Kidney glomerular epithelial cell (primary cell): ENCODE measurements around the gene LCAT.
"Not testable (repeated sequence)": the region's sequence is repeated elsewhere in the genome, so short reads cannot be mapped to it uniquely, and the experiment has no call there.

Experiments
- DNase-seq: peaks from one replicate; lab custom pipeline; 2025; lab: John Stamatoyannopoulos, UW

The LCAT gene, protein sequence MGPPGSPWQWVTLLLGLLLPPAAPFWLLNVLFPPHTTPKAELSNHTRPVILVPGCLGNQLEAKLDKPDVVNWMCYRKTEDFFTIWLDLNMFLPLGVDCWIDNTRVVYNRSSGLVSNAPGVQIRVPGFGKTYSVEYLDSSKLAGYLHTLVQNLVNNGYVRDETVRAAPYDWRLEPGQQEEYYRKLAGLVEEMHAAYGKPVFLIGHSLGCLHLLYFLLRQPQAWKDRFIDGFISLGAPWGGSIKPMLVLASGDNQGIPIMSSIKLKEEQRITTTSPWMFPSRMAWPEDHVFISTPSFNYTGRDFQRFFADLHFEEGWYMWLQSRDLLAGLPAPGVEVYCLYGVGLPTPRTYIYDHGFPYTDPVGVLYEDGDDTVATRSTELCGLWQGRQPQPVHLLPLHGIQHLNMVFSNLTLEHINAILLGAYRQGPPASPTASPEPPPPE

DNA sequence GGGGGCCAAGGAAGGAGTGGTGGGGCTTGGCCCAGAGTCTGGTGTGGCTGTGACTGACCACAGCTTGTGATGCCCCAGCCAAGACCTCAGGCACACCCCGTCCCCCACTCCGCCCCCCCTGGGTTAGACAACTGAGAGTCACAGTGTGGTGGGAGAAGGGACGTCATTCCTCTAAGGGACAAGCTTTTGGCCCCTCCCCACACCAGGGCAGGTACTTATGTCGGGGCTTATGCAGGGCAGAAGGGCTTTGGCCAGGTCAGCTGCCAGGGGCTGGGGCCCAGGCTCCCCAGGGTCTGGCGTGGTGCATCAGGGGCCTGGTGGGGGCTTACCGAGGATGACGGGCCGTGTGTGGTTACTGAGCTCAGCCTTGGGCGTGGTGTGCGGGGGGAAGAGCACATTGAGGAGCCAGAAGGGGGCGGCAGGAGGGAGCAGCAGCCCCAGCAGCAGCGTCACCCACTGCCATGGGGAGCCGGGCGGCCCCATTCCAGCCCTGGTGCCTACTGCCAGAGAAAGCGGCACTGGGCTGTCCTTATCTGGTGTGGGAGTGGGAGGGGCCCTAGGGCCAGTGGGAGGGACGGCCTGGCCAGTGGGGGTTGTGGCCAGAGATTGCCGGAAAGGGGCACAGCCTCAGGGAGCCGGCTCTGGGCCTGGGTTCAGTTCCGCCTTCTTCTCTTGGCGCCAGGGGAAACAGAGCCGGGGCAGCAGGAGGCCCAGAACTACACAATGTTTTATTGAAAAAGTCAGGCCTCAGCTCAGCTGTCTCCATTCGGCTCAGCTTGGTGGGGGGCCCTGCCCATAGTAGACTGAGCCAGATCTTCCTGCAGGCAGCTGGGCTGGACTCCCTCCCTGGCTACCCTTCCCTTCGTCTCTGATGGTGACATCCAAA is at the start of gene LCAT:
Gene LCAT, minus strand, starts transcription at position 502 of the 886 bp plus-strand sequence. Its CDS starts 19 bp downstream, at position 483.
- DNase-seq: no peak

DNA sequence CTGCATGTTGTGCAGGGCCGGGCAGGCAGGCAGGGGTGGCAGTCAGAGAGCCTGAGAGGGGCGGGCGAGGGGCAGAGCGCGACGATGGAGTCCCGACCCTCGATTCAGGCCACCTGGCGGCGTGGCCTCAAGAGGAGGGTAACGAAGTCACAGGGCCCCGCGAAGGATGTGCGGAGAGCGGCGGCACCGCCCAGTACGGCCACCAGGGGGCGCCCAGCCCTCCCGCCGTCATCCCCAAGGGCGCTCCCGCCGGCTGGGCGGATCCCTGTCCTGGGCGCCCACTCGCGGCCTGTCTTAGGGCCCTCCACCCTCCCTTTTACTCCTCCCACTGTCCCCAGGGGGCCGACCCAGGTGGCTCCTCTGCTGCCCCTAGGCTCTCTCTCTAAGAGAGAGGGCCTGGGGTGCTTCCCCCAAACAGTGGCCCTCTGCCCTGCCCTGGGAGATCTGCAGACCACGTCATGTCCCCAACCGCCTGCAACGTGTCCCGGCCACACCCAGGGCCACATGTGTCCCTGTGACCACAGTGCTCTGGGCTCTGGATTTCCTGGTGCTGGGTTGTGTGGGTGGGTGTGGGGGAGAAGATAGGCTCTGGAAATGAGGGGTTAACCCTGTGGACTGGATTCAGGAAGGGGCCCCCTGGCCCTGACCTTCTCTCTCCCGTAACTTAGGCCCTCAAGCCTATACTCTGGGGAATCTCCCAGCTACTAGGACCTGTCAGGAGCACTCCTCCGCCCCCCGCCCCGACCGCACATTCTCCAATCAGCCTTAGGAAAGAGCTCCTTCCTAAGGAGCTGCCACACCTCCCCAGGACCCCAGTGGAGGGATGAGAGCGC is 49.5 kb upstream of the LCAT start:
- no peak for DNase-seq

DNA sequence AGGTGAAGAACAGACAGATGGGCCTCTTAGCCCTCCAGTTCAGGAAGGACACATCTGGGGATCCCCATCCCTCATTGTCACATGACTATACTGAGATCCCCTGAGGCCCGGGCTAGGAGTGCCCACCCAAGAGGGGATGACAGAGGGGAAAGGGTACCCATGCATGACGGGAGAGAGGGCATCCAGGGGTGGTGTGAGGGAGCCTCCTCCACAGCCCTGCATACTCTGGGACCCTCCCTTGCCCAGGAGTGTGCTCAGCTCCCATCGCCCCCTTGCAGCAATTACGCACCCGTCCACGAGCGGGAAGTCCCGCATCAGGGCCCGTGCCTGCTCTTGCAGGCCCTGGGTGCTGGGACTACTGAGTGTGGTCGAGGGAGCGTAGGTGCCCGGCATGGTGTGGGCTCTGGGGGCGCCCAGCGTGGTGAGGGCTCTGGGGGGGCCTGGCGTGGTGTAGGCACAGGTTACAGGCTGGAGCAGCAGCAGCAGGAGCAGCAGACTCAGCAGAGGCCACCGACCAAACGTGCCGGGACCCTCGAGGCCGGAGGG is 48.8 kb upstream of the LCAT start:
- DNase-seq: no peak

DNA sequence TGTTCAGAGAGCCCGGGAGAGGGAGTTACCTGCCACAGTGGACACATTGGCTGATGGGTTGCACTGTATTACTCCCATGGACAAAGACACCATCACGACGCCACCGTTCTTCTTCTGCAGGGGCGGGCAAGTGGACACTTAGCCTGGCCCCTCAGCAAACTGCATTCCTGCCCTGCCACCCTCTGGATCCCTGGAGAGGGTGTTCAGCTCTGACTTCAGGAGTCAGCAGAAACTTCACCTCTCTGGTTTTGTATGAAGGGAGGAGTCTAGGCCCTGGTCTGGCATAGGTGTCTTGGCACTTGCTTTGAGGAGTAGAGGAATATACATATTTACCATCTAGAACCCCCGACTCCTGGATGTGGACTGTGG is 46.1 kb upstream of the LCAT start:
- DNase-seq: no peak

DNA sequence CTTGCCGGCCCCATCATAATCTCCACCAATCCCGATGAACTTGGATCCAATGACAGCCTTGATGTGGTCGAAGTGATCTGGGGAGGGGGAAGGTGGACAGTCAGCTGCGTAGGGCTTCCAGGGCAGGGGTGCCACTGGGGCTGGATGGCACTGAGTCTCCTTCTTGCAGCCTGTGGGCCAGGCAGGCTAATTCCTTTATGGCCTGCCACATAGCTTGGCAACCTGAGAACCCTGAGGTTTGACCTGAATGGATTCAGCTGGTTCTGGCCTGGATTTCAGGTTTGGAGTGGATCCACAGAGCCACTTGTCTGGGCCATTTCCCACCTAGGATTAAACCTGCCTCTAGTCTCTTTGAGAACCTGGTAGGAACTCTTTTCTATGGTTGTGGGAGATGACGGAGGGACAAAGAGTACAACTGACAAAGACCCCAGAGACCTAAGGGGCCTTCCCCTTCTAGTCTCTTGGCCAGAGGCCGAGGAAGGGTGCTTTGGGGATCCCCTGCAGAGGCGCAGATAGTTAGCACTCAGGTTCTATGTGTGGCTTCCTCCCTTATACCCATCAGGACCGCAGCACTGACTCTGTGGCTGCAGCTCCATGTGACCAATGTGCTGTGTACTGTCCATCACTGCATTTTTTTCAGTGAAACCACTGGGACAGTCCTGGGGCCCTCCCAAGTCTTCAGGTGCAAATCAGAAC is 45.5 kb upstream of the LCAT start:
- no peak for DNase-seq

DNA sequence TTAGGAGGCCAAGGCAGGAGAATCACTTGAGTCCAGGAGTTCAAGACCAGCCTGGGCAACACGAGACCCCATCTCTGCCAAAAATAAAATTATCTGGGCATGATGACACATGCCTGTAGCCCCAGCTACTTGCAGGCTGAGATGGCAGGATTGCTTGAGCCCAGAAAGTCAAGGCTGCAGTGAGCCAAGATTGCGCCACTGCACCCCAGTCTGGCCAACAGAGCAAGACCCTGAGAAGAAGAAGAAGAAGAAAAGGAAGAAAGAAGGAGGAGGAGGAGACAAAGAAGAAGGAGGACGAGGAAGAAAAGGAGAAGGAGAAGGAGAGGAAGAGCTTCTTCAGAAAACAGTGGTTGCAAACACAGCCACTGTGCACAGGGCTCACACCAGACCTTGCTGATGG is 44.8 kb upstream of the LCAT start:
- no peak for DNase-seq

DNA sequence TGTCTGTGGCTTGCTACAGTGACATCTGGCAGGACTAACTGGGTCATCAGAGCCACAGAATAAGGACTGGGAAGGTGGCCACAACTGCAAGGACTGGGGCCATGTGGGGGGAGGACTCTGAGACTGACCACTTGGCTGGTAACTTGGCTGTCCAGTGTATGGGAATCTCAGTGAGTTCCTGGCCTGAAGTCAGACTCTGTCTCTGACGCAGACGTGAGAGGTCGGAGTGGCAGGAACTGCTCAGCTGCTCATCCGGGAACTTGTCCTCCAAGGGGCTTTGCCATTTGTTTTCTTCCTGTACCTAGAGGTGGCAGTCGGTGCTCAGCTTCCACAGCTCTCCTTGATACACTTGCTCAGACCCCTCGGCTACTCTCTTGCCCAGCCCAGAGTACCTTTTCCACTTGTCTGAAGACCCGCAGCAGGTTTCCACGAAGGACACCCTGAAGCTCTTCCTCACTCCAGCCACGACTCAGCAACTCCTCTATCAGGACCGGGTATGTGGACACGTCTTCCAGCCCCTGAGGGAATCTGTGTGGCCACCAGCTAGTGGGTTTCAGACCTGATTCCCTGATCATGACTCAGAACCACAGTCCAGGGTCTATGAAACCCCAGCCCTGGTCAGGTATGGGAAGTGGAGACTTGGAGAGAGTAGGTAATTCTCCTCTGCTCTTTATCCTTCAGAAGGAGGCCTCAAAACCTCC is 43.7 kb upstream of the LCAT start:
- DNase-seq: no peak

DNA sequence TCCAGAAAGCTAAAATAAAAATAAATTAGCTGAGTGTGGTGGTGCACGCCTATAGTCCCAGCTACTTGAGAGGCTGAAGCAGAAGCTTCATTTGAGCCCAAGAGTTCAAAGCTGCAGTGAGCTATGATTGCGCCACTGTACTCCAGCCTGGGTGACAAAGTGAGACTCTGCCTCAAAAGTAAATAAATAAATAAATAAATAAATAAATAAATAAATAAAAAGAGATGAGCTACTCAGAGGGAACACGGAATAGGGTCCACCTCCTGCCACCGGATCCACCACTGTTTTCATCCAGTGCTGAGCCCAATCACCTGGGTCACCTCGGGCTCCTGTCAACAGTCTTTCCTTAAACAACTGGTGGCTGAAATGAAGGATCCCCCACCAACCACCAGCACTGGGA is 43.0 kb upstream of the LCAT start:
- no peak for DNase-seq

DNA sequence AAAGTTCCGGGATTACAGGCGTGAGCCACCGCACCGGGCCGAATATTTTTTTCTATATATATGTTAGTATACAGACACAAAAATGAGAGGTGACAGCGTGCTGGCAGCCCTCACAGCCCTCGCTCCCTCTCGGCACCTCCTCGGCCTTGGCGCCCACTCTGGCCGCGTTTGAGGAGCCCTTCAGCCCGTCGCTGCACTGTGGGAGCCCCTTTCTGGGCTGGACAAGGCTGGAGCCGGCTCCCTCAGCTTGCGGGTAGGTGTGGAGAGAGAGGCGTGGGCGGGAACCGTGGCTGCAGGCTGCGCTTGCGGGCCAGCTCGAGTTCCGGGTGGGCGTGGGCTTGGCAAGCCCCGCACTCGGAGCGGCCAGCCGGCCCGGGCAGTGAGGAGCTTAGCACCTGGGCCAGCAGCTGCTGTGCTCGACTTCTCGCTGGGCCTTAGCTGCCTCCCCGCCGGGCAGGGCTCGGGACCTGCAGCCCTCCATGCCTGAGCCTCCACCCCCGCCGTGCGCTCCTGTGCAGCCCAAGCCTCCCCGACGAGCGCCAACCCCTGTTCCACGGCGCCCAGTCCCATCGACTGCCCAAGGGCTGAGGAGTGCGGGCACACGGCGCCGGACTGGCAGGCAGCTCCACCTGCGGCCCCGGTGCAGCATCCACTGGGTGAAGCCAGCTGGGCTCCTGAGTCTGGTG is 38.2 kb upstream of the LCAT start:
- no peak for DNase-seq

DNA sequence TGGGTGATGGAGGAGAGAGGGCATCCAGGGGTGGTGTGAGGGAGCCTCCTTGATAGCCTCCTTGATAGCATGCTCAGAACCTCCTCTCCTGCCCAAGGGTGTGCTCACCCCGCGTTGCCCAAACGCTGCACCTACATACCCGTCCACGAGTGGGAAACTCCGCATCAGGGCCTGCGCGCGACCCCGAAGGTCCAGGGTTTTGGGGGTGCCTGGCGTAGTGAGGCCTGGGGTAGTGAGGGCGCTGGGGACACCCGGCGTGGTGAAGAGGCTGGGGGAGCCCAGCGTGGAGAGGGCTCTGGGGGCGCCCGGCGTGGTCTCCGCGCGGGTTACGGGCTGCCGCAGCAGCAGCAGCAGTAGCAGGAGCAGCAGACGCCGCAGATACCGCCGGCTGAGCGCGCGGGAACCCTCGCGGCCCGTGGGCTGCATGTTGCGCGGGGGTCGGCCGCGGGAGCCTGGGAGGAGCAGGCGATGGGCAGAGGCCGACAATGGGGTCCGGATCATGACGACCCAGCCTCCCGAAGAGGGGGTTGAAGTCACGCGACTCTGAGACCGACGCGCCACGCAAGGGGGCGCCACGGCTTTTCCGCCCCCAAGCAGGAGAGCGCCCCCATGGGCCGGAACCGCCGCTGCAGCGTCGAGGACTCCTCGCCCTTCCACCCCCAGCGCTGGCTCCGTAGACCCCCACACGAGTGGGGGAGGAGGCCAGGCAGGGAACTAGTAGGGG is 36.2 kb upstream of the LCAT start, which contains the start of gene DPEP3:
Gene DPEP3, minus strand, starts transcription at position 545 of the 724 bp plus-strand sequence. Its CDS starts 119 bp downstream, at position 426.
- no peak for DNase-seq

DNA sequence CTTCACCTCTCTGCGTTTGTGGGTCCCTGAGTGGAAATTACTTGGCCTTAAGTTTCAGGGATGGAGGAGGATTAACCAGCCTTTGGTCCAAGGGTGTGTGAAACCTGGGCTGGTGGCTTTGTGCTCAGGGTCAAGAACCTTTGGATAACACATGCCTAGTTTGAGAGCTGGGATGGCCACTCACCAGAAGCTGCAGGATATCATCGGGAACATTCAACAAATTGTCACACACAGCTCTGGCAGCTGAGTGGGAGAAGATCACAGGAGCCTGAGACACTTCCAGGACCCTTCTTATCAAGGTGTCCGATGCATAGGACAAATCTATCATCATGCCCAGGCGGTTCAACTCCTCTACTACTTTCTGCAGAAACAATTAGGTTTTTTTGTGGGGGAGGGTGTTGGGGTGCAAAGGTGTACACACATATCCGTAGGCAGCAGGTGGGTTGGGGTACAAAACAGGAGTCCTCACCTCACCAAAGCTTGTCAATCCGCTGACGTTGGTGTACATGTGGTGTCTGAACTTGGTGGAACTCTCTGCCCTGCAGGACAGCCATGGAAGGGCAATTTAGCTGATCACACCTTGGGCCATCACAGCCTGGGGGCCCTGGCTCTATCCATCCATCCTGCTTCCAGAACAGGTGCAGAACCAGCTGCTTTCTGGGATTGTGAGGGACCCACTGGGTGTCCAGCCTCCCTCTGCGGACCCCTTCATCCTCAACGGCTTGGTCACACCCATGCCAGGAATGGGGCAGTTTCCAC is 33.7 kb upstream of the LCAT start:
- no peak for DNase-seq

DNA sequence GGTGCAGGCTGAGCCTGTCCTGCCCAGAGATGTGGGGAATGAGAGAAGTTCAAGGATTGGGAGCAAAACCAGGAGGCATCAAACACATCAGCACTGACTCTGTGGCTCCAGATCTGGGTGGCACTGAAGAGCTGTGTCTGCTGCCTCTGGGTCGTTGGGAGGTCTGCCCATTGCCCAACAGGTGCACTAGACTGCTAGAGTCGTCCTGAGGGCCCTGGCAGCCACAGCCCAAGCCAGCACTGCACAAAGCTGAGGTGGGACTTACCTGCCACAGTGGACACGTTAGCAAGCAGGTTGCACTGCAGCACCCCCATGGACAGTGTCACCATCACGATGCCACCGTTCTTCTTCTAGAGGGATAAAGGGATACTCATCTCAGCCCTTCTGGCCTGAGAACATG is 33.1 kb upstream of the LCAT start:
- DNase-seq: no peak

DNA sequence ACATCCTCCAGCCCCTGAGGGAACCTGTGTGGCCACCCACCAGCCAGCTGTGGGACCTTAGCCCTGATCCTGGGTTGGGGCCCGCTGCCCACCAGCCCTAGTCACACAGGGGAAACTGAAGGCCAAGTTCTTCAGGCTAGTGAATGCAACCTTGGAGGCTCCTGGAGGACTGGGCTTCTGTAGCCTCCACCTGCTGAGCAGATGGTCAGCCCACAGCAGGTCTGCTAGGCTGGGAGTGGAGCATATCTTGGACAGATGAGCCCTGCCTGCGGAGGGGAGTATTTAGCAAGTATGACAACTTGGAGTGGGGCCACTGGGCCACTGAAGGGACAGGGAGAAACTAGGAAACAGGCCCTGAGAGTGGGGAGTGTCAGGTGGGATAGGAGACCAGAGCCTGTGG is 32.3 kb upstream of the LCAT start:
- DNase-seq: no peak

DNA sequence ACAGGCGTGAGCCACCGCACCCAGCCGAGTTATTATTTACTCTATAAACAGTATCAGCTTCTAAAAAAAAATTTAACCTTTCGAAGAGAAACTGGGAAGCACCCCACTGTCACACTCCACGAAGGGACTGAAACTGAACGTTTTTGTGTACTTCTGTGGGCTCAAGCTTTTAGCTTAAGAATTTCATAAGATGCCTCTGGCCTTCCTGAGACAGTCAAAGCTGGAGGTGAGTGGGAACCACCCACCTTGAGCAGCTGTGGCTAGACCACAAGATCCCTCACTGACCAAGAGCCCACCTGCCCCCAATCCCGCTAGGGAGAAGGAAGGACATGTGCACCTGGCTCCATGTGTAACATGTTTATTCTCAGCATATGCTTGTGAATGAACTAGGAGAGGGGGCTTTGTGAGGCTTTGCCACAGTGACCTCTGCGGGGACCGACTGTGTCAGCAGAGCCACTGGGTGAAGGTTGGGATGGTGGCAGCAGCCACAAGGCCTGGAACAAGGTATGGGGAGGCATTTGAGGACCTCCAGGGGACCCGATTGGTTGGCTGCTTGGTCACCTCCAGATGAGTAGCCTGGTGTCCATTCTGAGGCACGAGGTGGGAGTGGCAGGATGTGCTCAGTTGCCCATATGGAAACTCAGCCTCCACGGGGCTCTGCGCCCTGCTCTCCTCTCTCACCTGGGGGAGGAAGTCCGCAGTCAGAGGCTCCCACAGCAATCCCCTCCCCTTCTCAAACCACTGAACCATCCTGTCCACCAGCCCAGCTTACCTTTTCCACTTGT is 31.6 kb upstream of the LCAT start:
- DNase-seq: no peak

DNA sequence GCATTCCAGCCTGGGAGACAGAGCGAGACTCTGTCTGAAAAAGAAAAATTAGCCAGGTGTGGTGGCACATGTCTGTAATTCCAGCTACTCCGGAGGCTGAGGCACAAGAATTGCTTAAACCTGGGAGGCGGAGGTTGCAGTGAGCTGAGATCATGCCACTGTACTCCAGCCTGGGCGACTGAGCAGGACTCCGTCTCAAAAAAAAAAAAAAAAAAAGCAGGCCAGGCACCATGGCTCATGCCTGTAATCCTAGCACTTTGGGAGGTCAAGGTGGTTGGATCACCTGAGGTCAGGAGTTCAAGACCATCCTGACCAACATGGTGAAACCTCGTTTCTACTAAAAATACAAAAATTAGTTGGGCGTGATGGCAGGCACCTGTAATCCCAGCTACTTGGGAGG is 28.4 kb upstream of the LCAT start:
- DNase-seq: not testable (repeated sequence)

DNA sequence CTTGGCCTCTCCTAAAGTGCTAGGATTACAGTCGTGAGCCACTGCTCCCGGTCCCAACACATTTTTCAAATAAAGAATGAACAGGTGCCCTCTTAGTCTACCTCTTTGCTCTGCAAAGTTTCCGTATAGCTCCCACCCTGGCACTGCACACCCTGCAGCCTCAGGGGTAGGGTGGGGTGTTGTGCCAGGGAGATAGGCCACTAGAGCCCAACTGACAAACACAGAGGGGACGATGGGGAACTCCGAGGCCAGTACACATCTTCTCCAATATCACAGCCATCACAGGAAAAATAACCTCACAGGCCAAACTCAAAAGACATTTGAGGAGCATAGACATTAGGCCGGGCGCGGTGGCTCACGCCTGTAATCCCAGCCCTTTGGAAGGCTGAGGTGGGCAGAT is 27.2 kb upstream of the LCAT start:
- no peak for DNase-seq

DNA sequence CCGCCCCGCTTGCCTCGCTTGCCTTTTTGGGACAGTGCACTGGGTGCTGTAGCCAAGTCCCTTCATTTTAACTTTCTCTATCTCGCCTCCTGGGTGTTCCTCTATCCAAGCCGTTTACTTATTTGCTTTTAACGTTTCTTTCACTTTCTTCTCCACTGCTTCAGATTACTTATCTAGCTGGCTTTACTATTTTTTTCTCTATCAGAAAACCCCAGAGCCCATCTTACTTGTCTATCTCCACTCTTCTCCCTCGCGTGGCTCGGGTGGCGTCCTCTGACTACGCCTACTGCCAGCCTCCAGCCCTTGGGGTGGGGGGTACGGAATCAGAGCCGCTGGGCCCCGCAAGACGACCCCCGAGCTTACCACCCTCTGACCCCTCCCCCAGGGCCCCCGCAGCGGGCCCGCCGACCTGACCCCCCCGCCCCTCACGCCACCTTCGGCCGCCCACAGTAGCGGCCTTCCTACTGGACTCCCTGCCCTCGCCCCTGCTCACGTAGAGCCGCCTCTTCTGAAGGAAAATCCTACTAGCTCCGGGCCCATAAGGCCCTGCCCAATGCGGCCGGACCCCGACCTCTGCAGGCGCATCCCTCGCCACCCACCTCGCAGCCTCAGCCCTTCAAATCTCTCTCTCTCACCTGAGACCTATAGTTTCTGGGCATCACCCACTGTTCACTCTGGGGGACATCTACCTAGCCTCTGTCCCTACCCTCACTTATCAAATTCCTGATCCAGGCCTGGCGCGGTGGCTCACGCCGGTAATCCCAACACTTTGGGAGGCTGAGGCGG is 25.5 kb upstream of the LCAT start:
- peak; percentile 22 for DNase-seq
